GM21447 (cell line): ENCODE data around the gene FBXO17.
"Not testable (repeated sequence)": the region's sequence is repeated elsewhere in the genome, so short reads cannot be mapped to it uniquely, and the experiment has no call there.

Source experiments
- ATAC-seq: cut with Tn5 transposase; IDR thresholded peaks from one replicate; pipeline ENCODE4 v1.9.1; 2021; ENCODE audit not compliant: unreplicated experiment

FBXO17 gene

DNA sequence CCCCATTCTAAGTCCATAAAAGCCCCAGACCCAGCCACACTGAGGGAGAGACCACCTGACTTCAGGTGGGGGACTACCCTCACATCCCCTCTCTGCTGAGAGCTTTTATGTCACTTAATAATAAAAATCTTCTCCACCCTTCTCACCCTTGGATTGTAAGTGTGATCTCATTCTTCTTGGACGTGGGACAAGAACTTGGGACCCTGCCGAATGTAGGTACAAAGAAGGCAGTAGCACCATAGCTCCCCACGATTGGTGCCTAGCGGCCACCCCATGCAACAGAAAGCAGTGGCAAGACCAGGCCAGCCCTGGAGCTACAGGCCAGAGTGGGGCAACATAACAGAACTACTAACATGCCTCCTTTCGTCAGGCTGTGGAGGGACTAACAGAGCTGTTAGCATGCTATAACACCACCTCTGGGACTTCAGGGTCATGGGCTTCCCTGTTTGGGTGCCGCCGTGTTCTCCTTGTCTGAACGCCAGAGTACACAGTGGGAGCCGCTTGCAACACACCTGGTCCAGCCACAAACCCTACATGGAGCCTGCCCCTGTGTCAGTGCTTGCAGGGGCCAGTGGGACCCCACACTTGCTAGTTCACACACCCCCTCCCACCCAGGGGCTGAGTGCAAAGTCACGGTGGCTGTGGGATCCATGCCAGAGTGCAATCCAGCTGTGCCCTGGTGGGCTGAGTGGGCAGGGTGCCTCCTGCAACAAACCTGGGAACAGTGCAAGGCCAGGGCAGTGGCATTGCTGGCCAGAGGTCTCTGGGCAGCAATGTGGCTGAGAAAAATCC is 5.2 kb upstream of the FBXO17 start:
- no peak for ATAC-seq

DNA sequence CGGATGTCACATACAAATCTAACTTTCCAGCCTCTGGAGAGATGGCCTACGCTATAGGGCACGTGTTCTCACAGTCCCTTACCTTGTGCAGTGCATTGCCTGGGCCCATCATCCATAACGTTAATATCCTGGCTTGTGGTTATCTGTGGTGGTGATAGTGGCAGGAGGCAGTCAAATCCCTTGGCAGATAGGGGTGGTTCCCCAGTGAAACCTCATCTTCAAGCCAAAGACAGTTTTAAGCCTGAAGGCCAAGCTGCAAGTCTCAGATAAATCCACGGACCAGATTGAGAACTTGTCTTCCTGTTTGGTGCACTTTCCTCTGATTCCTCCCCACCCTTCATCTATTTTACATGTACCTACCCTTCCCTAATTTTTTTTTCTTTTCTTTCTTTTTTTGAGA is 4.3 kb upstream of the FBXO17 start:
- no peak for ATAC-seq

DNA sequence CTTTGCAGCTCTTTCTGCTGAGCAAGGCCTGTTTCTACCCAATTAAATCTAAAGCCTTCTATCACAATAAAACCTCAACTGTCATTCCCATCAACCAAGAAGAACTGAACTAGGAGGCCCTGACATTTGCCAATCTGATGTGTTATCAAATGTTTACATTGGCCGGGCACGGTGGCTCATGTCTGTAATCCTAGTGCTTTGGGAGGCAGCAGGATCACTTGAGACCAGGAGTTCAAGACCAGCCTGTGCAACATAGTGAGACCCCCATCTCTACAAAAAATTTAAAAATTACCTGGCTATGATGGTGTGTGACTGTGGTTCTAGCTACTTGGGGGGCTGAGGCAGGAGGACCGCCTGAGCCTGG is 2.8 kb upstream of the FBXO17 start:
- no peak for ATAC-seq

DNA sequence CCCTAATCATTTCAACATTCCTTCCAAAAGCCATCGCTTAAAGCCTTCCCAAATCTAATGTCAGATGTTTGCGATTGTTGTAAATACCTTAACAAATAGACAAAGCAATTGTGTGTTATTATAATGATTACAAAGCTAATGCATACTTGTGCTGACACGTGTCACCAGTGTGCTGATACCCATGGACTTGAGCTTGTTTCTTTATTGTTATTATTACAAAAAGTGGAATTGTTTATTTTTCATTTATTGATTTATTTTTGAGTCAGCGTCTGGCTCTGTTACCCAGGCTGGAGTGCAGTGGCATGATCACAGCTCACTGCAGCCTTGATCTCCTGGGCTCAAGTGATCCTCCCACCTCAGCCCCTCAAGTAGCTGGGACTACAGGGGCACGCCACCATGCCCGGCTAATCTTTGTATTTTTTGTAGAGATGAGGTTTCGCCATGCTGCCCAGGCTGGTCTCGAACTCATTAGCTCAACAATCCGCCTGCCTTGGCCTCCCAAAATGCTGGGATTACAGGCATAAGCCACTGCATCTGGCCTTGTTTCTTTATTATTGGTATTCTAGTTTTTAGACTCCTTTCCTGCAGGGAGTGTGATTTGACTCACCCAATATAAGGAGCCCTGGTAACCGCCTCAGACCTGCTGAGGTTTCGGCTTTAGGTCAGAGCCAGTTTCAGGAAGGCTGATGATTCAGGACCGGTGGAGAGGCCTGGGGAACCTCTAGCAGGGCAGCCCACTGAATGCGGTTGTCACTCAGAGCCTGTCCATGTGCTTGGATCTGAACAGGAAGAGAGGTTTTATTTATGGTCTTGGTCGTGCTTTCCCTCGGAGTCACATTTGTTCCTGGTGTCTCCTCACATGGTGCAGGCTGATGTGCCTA is 2.1 kb upstream of the FBXO17 start:
- ATAC-seq, result peak; percentile 91

DNA sequence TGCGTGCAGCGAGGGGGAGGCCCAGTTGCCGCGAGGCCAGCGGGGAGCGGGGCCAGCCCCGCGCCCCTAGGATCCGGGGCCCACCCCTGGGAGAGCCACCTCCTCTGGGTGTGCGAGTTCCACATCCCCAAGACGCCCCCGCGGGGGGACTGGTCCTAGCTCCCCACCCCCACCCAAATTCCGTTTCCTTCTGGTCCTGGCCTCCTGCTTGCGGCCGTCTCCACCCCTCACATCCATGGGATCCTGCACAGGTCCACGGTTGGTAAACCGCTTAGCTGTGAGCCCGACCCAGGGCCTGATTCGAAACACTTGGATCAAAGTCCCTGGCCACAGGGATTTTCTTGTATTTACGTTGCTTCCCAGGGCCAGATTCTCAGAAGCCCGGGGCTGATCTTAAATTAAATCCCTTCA is 324 bp upstream of the FBXO17 start:
- ATAC-seq, result no peak

DNA sequence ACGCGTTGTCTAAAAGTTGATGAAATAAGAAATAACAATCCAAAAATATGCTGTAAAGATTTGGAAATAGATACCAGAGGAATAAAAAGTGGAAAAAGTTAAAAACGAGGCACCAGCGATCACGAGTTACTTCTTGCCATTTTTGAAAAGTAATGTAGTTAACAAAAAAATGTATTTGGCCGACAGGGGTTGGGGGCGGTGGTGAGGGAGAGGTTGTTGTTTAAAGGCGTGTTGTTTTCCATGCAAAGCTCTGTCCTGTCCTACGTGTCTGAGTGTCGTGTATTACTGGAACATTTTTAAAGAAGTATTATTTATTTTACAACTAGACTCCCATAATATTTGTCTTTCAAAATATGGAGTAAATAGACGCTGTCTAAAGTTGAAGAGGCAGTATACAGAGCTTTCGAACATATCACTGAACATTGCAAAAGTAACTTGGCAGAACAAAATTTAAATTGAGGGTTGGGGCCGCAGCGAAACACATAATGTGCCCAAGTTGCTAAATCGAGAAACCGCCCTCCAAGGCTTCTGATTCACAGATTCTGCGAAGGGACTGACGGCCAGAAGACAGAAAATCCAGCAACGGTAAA is 823 bp downstream of the FBXO17 start:
- ATAC-seq, result no peak

DNA sequence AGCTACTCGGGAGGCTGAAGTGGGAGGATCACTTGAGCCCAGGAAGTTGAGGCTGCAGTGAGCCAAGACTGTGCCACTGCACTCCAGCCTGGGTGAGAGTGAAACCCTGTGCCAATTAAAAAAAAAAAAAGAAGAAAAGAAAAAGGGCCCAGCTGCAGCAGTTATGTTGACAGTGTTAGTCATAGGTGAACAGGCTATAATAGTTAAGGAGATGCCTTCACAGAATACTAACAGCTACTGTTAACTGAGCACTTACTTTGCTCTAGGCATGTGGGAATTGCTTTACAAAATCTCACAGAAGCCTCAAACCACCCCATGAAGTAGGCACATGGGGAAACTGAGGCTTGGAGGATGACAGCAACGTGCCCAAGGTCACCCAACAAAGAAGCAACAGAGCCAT is 3.9 kb downstream of the FBXO17 start:
- ATAC-seq, result no peak

DNA sequence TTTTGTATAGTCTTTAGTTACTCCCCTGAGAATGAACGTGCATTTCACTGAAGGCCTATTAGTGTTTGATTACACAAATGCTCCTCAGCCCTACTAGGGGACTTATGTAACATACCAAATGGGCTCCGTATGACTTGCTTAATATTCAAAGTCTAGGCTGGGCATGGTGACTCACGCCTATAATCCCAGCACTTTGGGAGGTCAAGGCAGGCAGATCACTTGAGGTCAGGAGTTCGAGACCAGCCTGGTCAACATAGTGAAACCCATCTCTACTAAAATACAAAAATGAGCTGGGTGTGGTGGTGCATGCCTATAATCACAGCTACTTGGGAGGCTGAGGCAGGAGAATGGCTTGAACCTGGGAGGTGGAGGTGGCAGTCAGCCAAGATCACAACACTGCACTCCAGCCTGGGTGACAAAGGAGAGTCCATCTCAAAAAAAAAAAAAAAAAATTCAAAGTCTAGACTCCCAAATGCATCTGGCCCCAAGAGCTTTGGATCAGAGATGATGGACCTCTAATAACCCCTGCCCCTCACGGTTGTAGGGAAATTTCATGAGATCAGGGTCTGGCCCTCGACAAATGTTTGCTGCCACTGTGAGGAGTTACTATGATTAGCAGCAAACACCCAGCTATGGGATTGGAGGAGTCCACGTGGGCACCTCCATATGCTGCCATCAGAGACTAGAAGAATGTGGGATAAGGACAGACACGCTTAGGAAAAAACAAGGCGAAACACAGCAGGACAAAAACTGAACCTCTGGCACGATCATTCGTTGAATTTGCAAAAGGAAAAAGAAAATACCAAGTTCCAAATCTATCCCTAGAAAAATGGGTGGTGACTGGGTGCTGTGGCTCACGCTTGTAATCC is 4.6 kb downstream of the FBXO17 start:
- ATAC-seq, result no peak

DNA sequence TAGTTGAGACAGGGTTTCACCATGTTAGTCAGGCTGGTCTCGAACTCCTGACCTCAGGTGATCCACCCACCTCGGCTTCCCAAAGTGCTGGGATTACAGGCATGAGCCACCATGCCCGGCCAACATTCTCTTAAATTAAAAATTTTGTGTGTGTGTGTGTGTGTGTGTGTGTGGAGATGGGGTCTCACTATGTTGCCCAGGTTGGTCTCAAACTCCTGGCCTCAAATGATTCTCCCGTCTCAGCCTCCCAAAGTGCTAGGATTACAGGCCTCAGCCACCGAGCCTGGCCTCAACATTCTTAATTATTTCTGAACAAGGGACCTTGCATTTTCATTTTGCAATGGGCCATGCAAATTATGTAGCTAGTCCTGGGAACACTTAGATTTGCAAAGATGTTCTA is 9.4 kb downstream of the FBXO17 start:
- ATAC-seq, result not testable (repeated sequence)

DNA sequence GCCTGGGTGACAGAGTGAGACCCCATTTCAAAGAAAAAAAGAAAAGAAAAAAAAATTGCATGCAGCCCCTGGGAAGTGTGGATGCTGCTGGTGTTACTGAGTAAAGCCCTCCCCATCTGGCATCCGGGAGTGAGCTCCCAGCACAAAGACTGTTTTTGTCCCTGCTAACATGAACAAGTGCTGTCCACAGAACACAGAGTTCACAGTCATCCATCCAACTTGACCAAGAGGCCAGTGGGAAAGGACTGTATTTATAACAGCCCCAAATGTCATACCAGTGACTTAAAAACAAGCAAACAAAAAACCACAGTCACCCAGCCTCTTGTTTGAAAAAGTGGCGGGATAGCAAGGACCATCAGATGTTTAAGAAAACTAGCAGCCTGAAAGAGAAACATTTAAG is 10.8 kb downstream of the FBXO17 start:
- no peak for ATAC-seq

DNA sequence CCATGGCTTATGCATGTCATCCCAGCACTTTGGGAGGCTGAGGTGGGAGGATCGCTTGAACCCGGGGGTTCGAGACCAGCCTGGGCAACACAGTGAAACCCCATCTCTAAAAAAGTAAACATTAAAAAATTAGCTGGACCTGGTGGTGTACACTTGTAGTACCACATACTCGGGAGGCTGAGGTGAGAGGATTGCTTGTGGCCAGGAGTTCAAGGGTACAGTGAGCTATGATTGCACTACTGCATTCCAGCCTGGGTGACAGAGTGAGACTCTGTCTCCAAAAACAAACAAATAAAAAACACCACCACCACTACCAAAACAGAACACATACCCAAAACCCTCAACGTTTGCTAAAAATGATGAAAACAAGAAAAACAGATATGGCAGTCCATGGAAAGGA is 15.9 kb downstream of the FBXO17 start:
- no peak for ATAC-seq

DNA sequence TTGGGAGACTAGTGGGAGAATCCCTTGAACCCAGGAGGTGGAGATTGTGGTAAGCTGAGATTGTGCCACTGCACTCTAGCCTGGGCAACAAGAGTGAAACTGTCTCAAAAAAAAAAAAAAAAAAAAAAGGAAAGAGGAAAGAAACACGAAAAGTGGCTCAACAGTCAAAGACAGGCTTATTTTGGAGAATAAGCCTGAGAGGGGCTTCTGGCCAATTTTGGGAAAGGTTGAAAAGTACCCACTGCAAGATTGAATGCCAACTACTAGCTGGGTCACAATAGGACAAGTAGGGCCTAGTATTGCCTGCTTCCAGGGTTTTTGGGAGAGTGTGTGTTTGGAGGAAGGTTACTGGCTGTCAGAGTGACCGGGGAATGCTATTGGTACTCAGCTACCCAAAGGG is 17.2 kb downstream of the FBXO17 start:
- no peak for ATAC-seq

DNA sequence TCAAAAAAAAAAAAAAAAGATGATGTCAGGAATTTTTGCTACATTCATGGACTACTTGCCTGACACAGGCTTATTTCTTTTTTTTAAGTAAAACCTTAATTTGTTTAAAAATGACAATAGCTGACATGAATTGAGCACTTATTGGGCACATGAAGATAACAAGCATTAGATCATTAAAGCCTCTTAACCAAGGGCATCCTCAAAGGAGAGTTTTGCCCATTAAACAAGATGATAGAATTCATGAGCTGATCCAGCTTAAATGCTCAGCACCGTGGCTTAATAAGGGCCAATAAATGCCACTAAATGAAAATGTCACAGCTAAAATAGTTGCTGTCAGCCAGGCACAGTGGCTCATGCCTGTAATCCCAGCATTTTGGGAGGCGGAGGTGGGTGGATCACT is 19.3 kb downstream of the FBXO17 start:
- no peak for ATAC-seq

DNA sequence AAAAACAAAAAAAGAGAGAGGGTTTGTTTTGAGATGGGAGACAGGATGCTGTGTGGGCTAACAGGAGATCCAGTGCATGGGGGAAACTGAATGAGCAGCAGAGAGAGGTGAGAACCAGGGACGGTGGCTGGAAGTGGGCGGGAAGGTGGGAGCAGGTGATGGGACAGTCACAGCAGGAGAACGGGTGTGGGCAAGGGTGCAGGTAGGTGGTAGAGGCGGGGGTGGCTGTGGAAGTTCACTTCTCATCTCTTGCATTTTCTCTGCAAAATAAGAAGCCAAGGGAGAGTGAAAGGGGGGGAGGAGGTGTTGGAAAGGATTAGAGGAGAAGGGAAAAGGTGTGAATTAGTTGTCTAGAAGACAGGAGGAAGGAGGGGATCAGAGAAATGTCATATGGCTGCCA is 21.9 kb downstream of the FBXO17 start:
- no peak for ATAC-seq

DNA sequence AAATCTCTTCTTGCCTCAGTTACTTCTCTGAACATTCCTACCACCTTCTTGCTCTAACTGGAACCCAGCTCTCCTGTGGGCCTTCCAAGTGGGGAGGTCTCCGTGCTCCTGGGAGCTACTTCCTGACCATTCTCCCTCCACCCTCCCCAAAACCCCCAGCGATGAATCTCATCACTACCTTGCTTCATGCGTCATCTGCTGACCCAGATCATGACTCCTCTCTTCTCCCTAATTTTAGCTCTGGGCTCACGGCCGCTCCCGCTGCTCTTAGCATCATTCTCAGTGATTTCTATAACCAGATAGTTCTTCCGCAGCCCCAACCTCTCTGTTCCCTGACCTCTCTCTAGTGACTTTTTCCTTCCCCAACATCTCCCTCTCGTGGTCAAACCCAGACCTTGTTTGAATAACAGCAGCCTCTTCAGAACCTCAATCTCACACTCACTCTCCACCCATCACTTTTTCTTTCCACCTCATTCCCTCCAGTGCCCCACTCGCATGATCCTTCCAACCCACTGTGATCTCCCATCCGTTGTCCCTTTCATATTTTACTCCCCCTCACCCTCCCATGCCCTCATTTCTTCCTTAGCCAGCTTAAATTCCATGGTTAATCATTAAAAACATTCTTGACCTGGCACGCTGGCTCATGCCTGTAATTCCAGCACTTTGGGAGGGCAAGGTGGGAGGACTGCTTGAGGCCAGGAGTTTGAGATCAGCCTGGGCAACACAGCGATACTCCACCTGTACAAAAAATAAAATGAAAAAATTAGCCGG is 23.0 kb downstream of the FBXO17 start:
- ATAC-seq, result no peak

DNA sequence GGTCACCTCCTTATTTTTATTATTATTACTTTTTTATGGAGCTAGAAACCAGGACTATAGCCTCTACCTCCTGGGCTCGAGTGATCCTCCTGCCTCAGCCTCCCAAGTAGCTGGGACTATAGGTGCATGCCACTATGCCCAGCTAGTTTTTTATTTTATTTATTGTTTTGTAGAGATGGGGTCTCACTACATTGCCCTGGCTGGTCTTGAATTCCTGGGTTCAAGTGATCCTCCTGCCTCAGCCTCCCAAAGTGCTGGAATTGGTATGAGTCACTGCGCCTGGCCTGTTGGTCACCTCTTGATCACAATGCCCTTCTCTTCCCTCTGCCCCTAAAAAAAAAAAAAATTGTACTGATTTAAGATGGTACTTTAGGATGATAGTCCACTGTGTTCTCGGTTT is 24.4 kb downstream of the FBXO17 start:
- ATAC-seq, result no peak

DNA sequence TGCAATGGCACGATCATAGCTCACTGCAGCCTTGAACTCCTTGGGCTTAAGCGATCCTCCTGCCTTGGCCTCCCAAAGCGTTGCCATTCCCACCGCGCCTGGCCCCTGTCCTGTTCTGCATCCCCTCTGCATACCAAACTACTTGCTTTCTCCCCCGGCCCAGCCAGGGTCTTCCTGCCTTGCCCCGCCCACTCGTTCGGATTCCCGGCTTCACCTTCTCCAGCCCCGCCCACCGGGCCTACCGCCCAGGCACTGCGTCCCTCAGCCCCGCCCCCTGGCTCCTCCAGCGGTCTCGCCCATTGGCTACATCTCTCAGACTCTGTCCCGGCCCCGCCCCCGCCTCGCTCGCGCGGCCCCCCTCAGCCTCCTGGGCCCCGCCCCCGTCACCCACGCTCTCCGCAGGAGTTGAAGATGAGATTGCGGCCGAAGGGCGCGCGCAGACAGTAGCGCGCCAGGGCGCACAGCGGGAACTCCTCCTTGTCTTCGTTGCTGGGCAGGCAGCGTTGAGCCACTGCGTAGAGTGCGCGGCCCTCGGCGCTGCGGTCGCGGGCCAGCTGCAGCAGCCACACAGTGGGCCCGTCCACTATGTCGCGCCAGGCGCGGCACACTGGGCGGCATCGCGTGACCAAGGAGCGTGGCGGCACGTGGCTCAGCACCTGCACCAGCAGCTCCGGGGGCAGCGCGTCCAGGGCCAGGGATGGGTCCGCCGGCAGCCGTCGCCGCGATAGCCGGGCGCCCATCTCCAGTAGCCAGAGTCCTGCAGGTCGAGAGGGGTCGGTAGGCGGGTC is 25.8 kb downstream of the FBXO17 start:
- no peak for ATAC-seq

DNA sequence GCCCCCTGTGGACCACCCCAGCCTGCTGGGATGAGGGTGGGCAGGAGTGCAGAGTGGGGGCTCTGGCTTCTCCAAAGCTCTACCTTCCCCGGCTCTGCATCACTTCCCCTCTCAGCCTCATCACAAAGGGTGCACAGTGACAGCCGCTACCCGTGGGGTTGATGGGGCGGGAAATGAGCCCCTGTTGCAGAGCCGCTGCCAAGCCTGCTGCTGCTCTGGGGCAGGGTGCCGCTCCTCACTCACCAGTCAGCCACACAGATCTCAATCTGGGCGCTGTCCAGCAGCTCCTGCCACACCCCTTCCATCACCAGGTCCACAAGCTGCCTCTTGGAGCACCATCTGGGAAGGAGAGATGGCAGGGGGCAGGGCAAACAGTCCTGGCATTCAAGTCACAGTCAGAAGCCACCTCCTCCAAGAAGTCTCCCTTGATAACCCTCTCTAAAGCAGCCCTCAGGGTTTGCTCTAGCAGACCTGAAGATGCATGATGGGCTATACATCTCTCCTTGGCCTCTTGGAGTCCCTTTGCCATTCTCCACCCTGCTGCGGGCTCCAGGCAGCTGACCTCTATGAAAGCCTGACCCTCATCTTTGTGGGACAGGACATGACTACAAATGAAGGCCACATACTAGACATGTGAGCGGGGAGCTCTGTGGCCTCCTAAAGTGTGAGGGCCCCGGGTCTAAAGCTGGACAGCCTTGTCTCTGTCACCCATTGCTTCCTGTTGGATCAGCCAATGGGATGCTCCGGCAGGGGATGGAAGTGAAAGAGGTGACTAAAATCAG is 29.1 kb downstream of the FBXO17 start:
- no peak for ATAC-seq
